Right lobe of liver (tissue), 6 donors: ENCODE results near the gene CHD9NB. TPM values are rescaled to one million over a fixed set of nuclear protein-coding genes. Genes with fewer than 3 reads are reported as not detected.
"Not testable (repeated sequence)": the region's sequence is repeated elsewhere in the genome, so short reads cannot be mapped to it uniquely, and the experiment has no call there.

ENCODE experiments used
- ATAC-seq, 4 donors: fragments of 200-7000 bp; cut with Tn5 transposase; one replicate each; pipeline ENCODE4 v1.9.1; 2020; ENCODE audit warnings: mild to moderate bottlenecking in 4 of 4, moderate library complexity in 4 of 4
- DNase-seq, 3 donors: peaks; one replicate each; pipeline ENCODE4 v3.0.0-alpha.2; 2020
- H3K27ac ChIP-seq, 3 donors: fragments of 200-600 bp; one replicate each; pipeline ENCODE4 v1.8.0; 2022
- H3K27me3 ChIP-seq, 2 donors: fragments of 200-600 bp; one replicate each; pipeline ENCODE4 v1.8.0; 2022
- H3K36me3 ChIP-seq, 4 donors: fragments of 200-600 bp; sonication (generic) in 1 of 4; one replicate each; pipeline versions ENCODE4 v1.5.1 to v1.8.0; 2017 to 2022; ENCODE audit warnings: control low read depth in 1 of 4
- H3K4me1 ChIP-seq, 4 donors: fragments of 200-600 bp; sonication (generic) in 1 of 4; one replicate each; pipeline versions ENCODE4 v1.5.1 to v1.8.0; 2017 to 2022; ENCODE audit warnings: control low read depth in 1 of 4
- H3K4me3 ChIP-seq, 3 donors: fragments of 200-600 bp; one replicate each; pipeline ENCODE4 v1.8.0; 2022
- H3K9me3 ChIP-seq, 4 donors: fragments of 200-600 bp; sonication (generic) in 1 of 4; one replicate each; pipeline versions ENCODE4 v1.5.1 to v1.8.0; 2017 to 2022; ENCODE audit warnings: control low read depth in 1 of 4
- CTCF ChIP-seq, 4 donors: fragments of 200-600 bp in 3 of 4; fragments of 450-650 bp in 1 of 4; IDR thresholded peaks; one replicate each; pipeline versions ENCODE4 v1.5.1 to v1.8.0; 2016 to 2022; ENCODE audit warnings: antibody characterized with exemption in 4 of 4, mild to moderate bottlenecking in 2 of 4
- POLR2A ChIP-seq: fragments of 450-650 bp; IDR thresholded peaks from one replicate; pipeline ENCODE4 v1.6.1; 2017; ENCODE audit warnings: antibody characterized with exemption, mild to moderate bottlenecking
- WGBS: methylation state at CpG from one replicate; pipeline ENCODE4 v1.1.6; 2018; ENCODE audit warnings: low coverage, low lambda C conversion rate; ENCODE audit not compliant: insufficient coverage; ENCODE audit errors: missing lambda C conversion rate; 5-methylcytosine and 5-hydroxymethylcytosine counted together
- intact Hi-C, 2 donors: fragments of 100-400 bp; cut with DNase I; formaldehyde crosslinking; loops; one replicate each; pipeline versions ENCODE4 v1.11.2 to v1.14.1; 2022
- total RNA-seq, 6 experiments: library from RNA; depleted of rRNA in 2 of 6; stranded (reverse); fragments of >200 nt in 2 of 6; fragmentation: NEBNext Ultra II Directional in 3 of 6; extraction: Animal tissue kit (Norgen Biotek cat#: 25700) in 3 of 6; gene quantifications; one replicate each; pipeline versions ENCODE4 v1.1.0 to v1.2.4, GENCODE V29; 2016 to 2023
- donor health status: DM: no; HTN: yes; CAD: no.
- donor health status: DM: no; HTN: no; CAD: no.
- donor health status: DM: no; HTN: no; CAD: no.
- donor health status: DM: no; HTN: yes; CAD: no.
- donor health status: DM: no; HTN: yes; CAD: no.

CHD9NB gene
- total RNA-seq, 6 experiments from 2014 or later = 0.25 to 0.59 (median 0.39) TPM; not detected in 2

GRCh38 chr16:53055541-53056391 is 3.1 kb upstream of the CHD9NB start:
- Histone ChIP-seq H3K36me3 (no peaks in the 10 kb centered on the region), H3K4me3 (peak overlapping the region; percentile 67 to 81 (median 81)), H3K4me1 (peaks cover 0 to 55% (median 16%) of the 10 kb centered on the region in 4 donors), H3K27me3 (no peaks in the 10 kb centered on the region), H3K27ac (peak overlapping the region; percentile 83 to 89 (median 83)), H3K9me3 (no peaks in the 10 kb centered on the region)
- WGBS = 10% methylated on average over 7 of the region's 10 CpGs
- no peak for TF ChIP-seq CTCF (IDR thresholded peaks at IDR 0.05)
- no peak for TF ChIP-seq POLR2A
- DNase-seq (peak in 1 of 3 donors; percentile 58), ATAC-seq (peak; percentile 2 to 11 (median 6))
- intact Hi-C loops = loop anchor here in 1 of 2 donors (5.0 kb wide), 1 partner anchor 72 kb away; no protein-coding TSS in a partner anchor

DNA sequence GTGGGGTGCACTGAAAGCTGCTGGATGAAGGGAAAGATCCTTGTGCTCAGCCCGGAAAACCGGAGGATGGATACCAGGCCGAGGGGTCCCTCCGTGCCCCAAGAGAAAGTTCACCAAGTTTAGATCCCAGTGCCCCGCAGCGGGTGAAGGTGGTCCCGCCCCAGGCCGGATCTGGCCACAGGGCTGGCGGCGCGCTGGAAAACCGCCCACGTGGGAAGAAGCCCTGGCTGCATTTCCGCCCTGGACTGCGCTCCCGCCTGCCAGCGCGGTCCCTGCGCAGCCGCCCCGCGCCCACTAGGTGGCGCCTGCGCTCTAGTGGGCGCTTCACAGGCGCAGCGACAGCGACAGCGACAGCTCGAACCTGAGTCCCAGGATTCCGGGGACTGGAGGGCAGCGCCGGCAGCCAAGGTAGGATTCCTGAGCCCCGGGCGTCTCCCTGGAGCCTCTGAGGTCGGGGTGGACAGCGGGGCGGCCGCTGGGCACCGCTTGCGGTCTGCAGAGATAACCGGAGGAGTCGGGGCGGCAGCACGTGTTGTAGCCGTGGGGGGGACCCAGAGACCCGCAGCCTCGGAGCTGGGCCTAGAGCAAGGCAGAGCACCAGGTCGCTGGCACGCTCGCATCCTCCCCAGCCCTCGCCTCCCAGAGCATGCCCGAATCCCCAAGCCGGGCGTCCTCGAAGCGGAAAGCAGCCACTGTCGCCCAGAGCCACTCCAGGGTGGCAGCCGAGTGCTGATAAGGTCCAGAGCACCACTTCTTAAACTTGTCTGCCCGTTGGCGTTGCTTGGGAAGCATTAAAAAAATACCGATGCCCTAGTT is 2.2 kb upstream of the CHD9NB start, which contains the start of gene CHD9:
Gene CHD9 (plus strand): TSS at position 322 of the 816 bp plus-strand sequence. CDS start 101,099 bp downstream, outside the sequence.
- Histone ChIP-seq H3K4me3 (peak within 1 kb of the TSS; percentile 67 to 81 (median 81)), H3K27ac (peak within 1 kb of the TSS; percentile 83 to 89 (median 83)), H3K27me3 (no peaks in the 10 kb centered on the region), H3K9me3 (no peaks in the 10 kb centered on the region), H3K4me1 (peaks cover 0 to 55% (median 16%) of the 10 kb centered on the region in 4 donors), H3K36me3 (no peaks in the 10 kb centered on the region)
- ATAC-seq (peak; percentile 84 to 95 (median 89)), DNase-seq (peak; percentile 88 to 90 (median 89))
- TF ChIP-seq POLR2A = peak; percentile 71
- TF ChIP-seq CTCF (IDR thresholded peaks at IDR 0.05) = peak; percentile 99 to 100 (median 100)
- intact Hi-C loops = loop anchor here in 1 of 2 donors (5.0 kb wide), 1 partner anchor 72 kb away; no protein-coding TSS in a partner anchor
- whole genome bisulfite sequencing = under 1% methylated on average over 24 of the region's 62 CpGs

DNA sequence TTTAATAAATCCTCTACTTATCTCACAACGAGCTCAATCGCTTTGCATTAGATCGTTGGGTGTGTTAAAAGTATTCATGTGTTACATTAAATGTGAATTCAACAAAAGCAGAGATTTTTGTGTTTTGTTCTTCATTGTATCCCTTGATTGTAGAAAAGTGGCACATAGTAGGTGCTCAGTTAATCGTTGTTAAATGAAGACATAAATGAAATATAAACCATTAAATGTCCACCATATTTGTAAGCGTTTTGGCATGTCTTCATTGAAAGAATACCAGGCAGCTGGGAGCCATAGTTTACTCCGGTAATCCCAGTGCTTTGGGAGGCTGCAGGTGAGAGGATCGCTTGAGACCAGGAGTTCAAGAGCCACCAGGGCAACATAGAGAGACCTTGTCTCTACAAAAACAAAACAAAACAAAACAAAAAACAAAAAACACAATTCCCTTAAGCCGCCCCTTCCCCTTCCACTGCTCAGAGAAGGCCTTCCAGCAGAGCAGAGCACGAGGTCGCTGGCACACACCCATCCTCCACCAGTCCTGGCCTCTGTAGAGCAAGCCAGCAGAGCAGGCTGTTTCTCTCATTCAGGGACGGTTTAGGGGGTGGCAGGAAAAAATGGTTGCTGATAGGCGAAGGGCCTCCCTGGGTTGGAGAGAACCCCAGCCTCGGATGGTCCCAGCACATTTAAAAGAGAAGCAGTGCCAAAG is 1.4 kb upstream of the CHD9NB start:
- DNase-seq = peak; percentile 69 to 79 (median 74)
- intact Hi-C loops = no loop called here

DNA sequence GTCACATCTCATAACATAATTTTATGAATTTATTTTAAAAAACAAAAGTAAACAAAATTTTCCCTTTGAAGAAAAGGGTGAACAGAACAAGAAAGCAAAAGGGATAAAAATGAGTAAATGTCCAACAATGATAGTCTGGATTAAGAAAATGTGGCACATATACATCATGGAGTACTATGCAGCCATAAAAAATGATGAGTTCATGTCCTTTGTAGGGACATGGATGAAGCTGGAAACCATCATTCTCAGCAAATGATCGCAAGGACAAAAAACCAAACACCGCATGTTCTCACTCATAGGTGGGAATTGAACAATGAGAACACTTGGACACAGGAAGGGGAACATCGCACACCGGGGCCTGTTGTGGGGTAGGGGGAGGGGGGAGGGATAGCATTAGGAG is 1.4 kb downstream of the CHD9NB start:
- H3K9me3 ChIP-seq, DNase-seq, H3K36me3 ChIP-seq, H3K27me3 ChIP-seq, H3K4me3 ChIP-seq, H3K27ac ChIP-seq, intact Hi-C loops, ATAC-seq: not testable (repeated sequence)
- 96% methylated on average over 4 of the region's 4 CpGs for WGBS
- peaks cover 0 to 39% (median 8%) of the 10 kb centered on the region in 4 donors for H3K4me1 ChIP-seq

More for the DNA sequence above, 1.4 kb upstream of the CHD9NB start:
- Histone ChIP-seq H3K4me1 (peaks cover 0 to 55% (median 16%) of the 10 kb centered on the region in 4 donors), H3K27me3 (no peaks in the 10 kb centered on the region), H3K36me3 (no peaks in the 10 kb centered on the region), H3K27ac (peak overlapping the region; percentile 83 to 89 (median 83)), H3K9me3 (no peaks in the 10 kb centered on the region), H3K4me3 (peak overlapping the region; percentile 67 to 81 (median 81))
- 63% methylated on average over 10 of the region's 13 CpGs for WGBS
- TF ChIP-seq CTCF (IDR thresholded peaks at IDR 0.05) (no peak), POLR2A (no peak)
- ATAC-seq = peak; percentile 32 to 62 (median 51)
